ENCODE measurements around the gene TMEM269.
"Not testable (repeated sequence)": the region's sequence is repeated elsewhere in the genome, so short reads cannot be mapped to it uniquely, and the experiment has no call there.

Gene TMEM269

GRCh38 chr1:42776502-42776901 lies 8.3 kb upstream of the TMEM269 start:
- no peak for DNase-seq (ENCODE audit: low read depth)

GRCh38 chr1:42777852-42778251 lies 6.9 kb upstream of the TMEM269 start:
- DNase-seq (ENCODE audit: low read depth) = no peak

GRCh38 chr1:42779725-42780124 lies 5.1 kb upstream of the TMEM269 start:
- DNase-seq (ENCODE audit: low read depth) = no peak

- DNase-seq (ENCODE audit: low read depth) = no peak
Measured at GRCh38 chr1:42780176-42780575, 4.6 kb upstream of the TMEM269 start.

- DNase-seq (ENCODE audit: low read depth) = no peak
Measured at GRCh38 chr1:42783092-42783491, 1.7 kb upstream of the TMEM269 start.

GRCh38 chr1:42784547-42784945 lies 245 bp upstream of the TMEM269 start:
- DNase-seq (ENCODE audit: low read depth) = no peak

GRCh38 chr1:42786097-42786496 lies 1.3 kb downstream of the TMEM269 start:
- DNase-seq (ENCODE audit: low read depth) = no peak

GRCh38 chr1:42788021-42788420 lies 3.2 kb downstream of the TMEM269 start:
- DNase-seq (ENCODE audit: low read depth) = no peak

GRCh38 chr1:42793824-42794223 lies 9.0 kb downstream of the TMEM269 start:
- DNase-seq (ENCODE audit: low read depth) = no peak

- no peak for DNase-seq (ENCODE audit: low read depth)
Measured at GRCh38 chr1:42797414-42797813, 12.6 kb downstream of the TMEM269 start.

GRCh38 chr1:42797979-42798378 lies 13.2 kb downstream of the TMEM269 start:
- no peak for DNase-seq (ENCODE audit: low read depth)

- DNase-seq (ENCODE audit: low read depth) = no peak
Measured at GRCh38 chr1:42801832-42802473, 17.2 kb downstream of the TMEM269 start.

- no peak for DNase-seq (ENCODE audit: low read depth)
Measured at GRCh38 chr1:42806171-42806570, 21.4 kb downstream of the TMEM269 start.

- DNase-seq (ENCODE audit: low read depth) = no peak
Measured at GRCh38 chr1:42806593-42806992, 21.8 kb downstream of the TMEM269 start.

- DNase-seq (ENCODE audit: low read depth) = no peak
Measured at GRCh38 chr1:42807056-42807668, 22.4 kb downstream of the TMEM269 start.

GRCh38 chr1:42814815-42815214 lies 30.0 kb downstream of the TMEM269 start:
- not testable (repeated sequence) for DNase-seq (ENCODE audit: low read depth)

- DNase-seq (ENCODE audit: low read depth) = peak; percentile 3
Measured at GRCh38 chr1:42815941-42816584, 31.3 kb downstream of the TMEM269 start.

- peak; percentile 94 for DNase-seq (ENCODE audit: low read depth)
Measured at GRCh38 chr1:42816585-42817439, 32.0 kb downstream of the TMEM269 start, which contains the start of the genes ERMAP and SVBP. ERMAP (plus strand) TSS chr1:42817122; CDS start chr1:42830449, 13,327 bp downstream. SVBP (minus strand) TSS chr1:42817397; CDS start chr1:42816544, 853 bp downstream.

- DNase-seq (ENCODE audit: low read depth) = no peak
Measured at GRCh38 chr1:42817440-42817767, 32.6 kb downstream of the TMEM269 start.

GRCh38 chr1:42817976-42818375 lies 33.2 kb downstream of the TMEM269 start:
- DNase-seq (ENCODE audit: low read depth) = no peak

GRCh38 chr1:42820813-42821212 lies 36.0 kb downstream of the TMEM269 start:
- no peak for DNase-seq (ENCODE audit: low read depth)

GRCh38 chr1:42821690-42822089 lies 36.9 kb downstream of the TMEM269 start:
- no peak for DNase-seq (ENCODE audit: low read depth)

Measured in activated T-cell treated with anti-CD3 and anti-CD28 coated beads for 48 hours (primary cell).